NCI-H748 treated with DMSO at 0.1 percent for 48 hours (cell line): ENCODE results near the gene IL12RB1.
"Not testable (repeated sequence)": the region's sequence is repeated elsewhere in the genome, so short reads cannot be mapped to it uniquely, and the experiment has no call there.

Experiments used
- DNase-seq: peaks from one replicate; lab custom pipeline; 2025; lab: John Stamatoyannopoulos, UW

IL12RB1 gene

DNA sequence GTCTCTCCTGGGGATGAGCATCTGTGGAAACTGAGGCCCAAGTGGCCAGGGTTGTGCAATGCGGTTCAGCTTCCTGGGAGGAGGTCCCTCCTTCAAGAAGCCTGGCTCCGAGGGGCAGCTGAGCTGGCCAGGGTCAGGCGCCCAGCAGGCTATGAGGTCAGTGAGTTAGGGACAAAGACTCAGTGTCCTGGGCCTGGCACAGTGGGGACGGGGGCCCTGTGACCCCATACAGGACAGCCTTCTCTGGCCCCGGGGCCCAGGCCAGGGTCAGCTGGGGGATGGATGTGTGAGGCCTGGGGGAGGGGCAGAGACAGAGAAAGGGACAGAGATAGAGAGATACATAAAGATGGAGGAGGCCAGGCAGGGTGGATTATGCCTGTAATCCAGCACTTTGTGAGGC is 3.0 kb upstream of the IL12RB1 start:
- no peak for DNase-seq

GRCh38 chr19:18089096-18089541 is 2.4 kb upstream of the IL12RB1 start:
- DNase-seq = not testable (repeated sequence)

DNA sequence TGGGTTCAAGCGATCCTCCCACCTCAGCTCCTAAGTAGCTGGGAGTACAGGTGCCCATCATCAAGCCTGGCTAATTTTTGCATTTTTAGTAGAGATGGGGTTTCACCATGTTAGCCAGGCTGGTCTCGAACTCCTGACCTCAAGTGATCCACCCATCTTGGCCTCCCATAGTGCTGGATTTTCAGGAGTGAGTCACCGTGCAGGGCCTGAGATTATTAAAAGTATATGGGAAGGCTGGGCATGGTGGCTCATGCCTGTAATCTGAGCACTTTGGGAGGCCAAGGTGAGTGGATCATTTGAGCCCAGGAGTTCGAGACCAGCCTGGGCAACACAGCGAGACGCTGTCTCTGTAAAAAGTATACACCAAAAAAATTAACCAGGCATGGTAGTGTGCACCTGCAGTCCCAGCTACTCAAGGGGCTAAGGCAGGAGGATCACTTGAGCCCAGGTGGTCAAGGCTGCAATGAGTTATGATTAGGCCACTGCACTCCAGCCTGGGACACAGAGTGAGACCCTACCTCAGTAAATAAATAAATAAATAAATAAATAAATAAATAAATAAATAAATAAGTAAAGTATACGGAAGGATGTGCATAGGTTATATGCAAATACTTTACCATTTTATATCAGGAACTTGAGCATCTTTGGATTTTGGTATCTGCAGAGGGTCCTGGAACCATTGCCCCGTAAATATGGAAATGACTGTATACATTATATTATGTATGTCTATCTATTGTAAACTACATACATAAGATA is 854 bp downstream of the IL12RB1 start:
- DNase-seq = no peak

GRCh38 chr19:18083929-18084684 is 2.6 kb downstream of the IL12RB1 start:
- DNase-seq = no peak

- no peak for DNase-seq
Observed at GRCh38 chr19:18074192-18074591, 12.5 kb downstream of the IL12RB1 start.

- DNase-seq = no peak
Observed at GRCh38 chr19:18073197-18073596, 13.5 kb downstream of the IL12RB1 start.

DNA sequence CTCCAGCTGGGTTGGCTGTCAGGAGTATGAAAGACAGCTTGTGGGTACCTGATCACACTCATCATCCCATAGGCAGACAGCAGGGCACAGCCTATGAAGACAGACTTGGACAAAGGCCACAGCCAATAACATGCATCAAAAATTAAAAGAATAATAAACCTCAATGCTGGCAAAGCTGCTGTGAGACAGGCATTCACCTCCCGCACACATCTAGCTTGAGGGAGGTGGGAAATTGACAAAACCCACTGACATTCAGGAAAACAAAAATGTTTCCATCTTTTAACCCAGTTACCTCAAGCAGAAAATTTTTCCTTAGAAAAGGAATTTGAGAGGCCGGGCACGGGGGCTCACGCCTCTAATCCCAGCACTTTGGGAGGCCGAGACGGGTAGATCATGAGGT is 14.4 kb downstream of the IL12RB1 start:
- DNase-seq = no peak

- DNase-seq = no peak
Observed at GRCh38 chr19:18070181-18070580, 16.6 kb downstream of the IL12RB1 start.

DNA sequence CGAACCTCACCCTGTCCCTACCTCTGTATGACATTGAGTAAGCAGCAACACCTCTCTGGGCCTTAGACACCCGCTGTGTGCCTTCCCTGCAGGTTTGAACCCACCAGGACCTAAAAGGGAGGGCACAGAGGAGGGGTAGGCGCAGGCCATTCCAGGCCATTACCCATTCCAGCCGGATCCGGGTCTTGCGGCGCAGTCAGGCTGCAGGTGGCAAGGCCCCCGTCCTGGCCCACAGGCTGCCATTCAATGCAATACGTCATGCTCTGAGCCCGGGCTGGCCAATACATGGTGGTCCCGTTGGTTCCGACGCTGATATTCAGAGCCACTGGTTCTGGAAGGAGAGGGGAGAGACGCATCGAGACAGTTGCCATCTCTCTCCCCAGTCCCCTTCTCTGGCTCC is 17.4 kb downstream of the IL12RB1 start:
- DNase-seq = no peak

- DNase-seq = no peak
Observed at GRCh38 chr19:18068395-18068794, 18.3 kb downstream of the IL12RB1 start.

DNA sequence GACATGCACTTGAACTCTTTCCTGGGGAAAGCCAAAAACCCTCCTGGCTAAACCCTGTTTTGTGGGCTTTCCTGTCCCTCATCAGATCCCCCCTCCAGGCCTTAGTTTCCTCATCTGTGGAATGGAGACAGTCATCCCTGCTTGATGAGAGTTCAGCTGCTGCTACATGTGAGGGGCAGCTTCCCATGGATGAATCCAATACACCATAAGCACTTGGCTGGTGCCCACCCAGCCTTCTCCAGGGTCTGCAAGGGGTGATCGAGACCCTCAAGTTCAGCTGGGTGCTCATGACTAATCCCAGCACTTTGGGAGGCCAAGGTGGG is 21.6 kb downstream of the IL12RB1 start:
- no peak for DNase-seq

DNA sequence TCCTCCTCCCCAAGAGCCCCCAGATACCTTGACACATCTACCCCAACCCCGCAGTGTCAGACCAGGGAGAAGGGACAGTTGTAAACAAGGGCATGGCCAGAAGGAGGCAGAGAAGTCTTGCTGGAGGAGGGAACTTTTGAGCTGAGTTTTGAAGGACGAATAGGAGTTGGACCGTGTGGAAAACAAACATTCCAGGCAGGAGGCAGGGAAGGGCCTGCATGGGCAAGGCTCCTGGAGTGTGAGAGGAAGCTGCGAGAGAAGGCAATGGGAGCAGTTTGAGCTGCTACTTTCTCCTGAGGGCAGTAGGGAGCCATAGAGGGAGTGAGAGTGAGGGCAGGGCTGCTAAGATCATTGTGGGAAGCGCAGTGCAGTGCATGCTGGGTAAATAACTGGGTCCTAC is 23.3 kb downstream of the IL12RB1 start:
- no peak for DNase-seq

DNA sequence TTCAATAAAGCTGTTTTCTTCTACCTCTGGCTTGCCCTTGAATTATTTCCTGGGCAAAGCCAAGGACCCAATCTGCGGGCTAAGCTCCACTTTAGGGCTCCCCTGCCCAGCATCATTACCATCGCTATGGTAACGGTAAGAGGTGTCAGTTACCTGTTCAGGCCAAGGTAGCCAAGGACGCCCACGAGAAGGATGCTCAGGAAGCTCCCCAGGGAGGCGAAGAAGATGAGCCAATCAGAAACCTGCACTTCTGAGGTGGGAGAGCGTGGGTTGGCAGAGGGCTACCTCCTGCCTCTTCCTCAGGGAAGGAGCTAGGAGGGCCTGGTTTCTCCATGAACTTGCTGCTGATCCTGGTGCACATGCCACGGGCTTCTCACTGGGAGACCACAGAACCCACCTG is 24.7 kb downstream of the IL12RB1 start:
- peak; percentile 37 for DNase-seq

- no peak for DNase-seq
Observed at GRCh38 chr19:18060472-18060871, 26.3 kb downstream of the IL12RB1 start.

- no peak for DNase-seq
Observed at GRCh38 chr19:18059902-18060301, 26.8 kb downstream of the IL12RB1 start.

GRCh38 chr19:18059297-18059696 is 27.4 kb downstream of the IL12RB1 start:
- DNase-seq = no peak

DNA sequence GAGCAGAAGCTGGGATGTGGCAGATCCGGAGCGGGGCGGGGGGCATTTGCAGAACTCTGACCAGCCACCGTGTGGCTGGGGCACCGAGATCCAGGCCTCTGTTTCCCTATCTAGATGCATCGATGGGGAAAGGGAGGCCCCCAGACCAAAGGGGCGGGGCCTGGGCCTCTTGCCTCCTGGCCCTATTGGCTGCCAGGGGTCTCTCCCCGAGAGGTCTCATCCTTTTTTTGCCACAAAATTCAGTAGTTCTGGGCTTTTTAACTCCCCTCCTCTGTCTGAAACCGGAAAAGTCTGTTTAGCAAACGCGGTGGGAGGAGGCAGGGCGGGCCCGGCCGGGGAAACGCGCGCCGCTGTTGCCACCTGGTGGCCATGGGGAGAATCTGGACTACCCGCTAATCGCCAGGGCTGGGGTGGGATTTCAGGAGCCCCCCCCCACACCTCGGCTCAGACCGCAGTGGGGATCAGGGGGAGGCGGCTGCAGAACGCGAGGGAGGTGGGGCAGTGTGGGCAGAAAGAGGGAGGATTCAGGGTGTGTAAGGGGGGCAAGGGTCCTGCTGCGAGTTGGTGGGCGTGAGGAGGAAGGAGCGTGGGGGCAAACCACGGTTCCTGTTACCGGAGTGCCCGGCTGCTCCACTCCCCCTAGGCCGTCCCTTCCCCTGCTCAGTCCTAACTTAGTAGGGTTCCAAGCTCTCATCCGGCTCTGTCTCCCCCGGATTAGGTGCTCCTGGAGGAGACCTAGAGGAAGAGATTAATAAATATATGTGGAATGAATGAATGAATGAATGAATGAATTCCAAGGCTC is 28.3 kb downstream of the IL12RB1 start:
- DNase-seq = peak; percentile 19

GRCh38 chr19:18057557-18057956 is 29.2 kb downstream of the IL12RB1 start:
- no peak for DNase-seq

GRCh38 chr19:18055967-18056366 is 30.8 kb downstream of the IL12RB1 start:
- DNase-seq = no peak

- DNase-seq = no peak
Observed at GRCh38 chr19:18053576-18054219, 33.0 kb downstream of the IL12RB1 start.

GRCh38 chr19:18051887-18052286 is 34.8 kb downstream of the IL12RB1 start:
- no peak for DNase-seq

GRCh38 chr19:18049385-18049784 is 37.3 kb downstream of the IL12RB1 start:
- no peak for DNase-seq
